Activated naive CD4-positive, alpha-beta T cell treated with anti-CD3 and anti-CD28 coated beads, Interleukin-2, amount 50 U/mL, for 24 hours (primary cell): ENCODE results near the gene SMTNL1.

Source experiments
- H3K27ac Mint-ChIP-seq: one replicate; pipeline ENCODE4 v1.8.0; 2021; ENCODE audit warnings: mild to moderate bottlenecking, mixed read lengths
- H3K27me3 Mint-ChIP-seq: one replicate; pipeline ENCODE4 v1.8.0; 2021; ENCODE audit warnings: mixed read lengths
- H3K36me3 Mint-ChIP-seq: one replicate; pipeline ENCODE4 v1.8.0; 2021; ENCODE audit warnings: mixed read lengths
- H3K4me1 Mint-ChIP-seq: one replicate; pipeline ENCODE4 v1.8.0; 2021; ENCODE audit warnings: mixed read lengths
- H3K4me3 Mint-ChIP-seq: one replicate; pipeline ENCODE4 v1.8.0; 2021; ENCODE audit warnings: mild to moderate bottlenecking, mixed read lengths
- H3K9me3 Mint-ChIP-seq: one replicate; pipeline ENCODE4 v1.8.0; 2021; ENCODE audit warnings: mixed read lengths

Gene SMTNL1

DNA sequence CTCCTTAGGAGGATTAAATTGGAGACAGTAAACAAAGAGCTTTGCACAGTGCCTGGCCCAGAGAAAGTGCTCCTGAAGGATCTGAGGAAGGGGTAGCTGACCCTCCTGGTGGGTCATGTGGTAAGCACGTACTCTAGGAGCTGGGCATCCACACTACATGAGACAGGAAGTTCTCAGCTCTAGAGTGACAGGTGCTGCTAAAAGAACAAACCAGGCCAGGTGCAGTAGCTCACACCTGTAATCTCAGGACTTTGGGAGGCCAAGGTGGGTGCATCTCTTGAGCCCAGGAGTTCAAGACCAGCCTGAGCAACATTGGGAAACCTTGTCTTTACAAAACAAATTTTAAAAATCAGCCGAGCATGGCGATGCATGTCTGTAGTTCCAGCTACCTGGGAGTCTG is 35.0 kb upstream of the SMTNL1 start:
- Mint-ChIP-seq H3K9me3 (no peaks in the 10 kb centered on the region), H3K27me3 (no peaks in the 10 kb centered on the region), H3K4me3 (no peak overlapping the region), H3K36me3 (peaks cover 4% of the 10 kb centered on the region), H3K4me1 (no peaks in the 10 kb centered on the region), H3K27ac (no peak overlapping the region)

DNA sequence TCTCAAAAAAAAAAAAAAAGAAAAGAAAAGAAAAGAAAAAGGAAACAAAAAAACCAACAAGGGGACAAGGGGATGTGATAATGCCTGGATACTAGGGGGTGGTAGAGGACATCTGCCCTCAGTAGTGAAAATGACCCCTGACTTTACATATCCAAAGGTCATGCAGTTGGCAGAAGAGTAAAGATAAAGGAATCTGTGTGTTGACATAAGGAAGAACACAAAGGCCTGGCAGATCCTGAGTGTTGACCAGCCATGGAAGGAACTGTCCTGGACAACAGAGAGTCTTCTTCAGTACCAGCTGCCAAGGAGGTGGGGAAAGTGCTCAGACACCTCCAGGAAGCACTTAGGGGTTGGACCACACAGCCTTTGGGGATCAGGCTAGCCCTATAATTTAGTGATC is 34.5 kb upstream of the SMTNL1 start:
- no peak overlapping the region for H3K27ac Mint-ChIP-seq
- no peaks in the 10 kb centered on the region for H3K9me3 Mint-ChIP-seq

DNA sequence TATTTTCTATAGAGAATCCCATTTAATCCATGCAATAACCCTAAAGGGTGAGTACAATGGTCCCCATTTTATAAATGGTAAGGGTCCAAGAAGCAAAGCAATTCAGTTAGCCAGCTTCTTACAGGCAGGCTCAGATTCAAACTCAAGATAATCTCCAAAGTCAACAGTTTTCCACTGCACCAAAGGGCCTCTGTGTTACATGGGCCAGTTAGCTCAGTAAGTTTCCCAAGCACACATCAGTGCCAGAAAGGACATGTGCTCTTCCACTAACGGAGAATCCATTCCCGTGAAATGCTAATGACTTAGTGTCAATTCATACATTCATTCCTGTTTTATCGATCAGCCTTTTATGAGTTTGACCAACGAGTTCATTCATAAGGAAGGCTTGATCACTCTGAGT is 32.9 kb upstream of the SMTNL1 start:
- no peak overlapping the region for H3K4me3 Mint-ChIP-seq

More for the DNA sequence above, 34.5 kb upstream of the SMTNL1 start:
- Mint-ChIP-seq H3K36me3 (peaks cover 4% of the 10 kb centered on the region), H3K4me3 (no peak overlapping the region), H3K27me3 (no peaks in the 10 kb centered on the region), H3K4me1 (no peaks in the 10 kb centered on the region)

DNA sequence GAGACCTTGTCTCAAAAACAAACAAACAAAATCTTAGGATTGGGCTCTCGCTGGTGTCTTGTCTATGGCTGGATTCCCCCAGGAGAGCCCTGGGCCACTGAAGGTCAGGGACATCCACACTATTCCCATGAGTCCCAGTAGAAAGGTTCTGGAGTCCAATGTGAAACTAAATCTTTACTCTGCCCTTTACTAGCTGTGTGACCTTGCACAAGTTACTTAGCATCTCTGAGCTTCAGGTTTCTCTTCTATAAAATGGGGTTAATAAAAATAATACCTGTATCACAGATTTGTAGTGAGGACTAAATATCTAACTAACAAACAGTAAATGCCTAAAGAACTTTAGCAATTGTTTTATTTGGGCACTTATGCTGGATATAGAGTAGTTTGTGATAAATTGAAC is 30.9 kb upstream of the SMTNL1 start:
- Mint-ChIP-seq H3K4me3 (no peak overlapping the region), H3K4me1 (peaks cover 2% of the 10 kb centered on the region)

More for the DNA sequence above, 32.9 kb upstream of the SMTNL1 start:
- Mint-ChIP-seq H3K27ac (no peak overlapping the region), H3K36me3 (peaks cover 6% of the 10 kb centered on the region), H3K27me3 (no peaks in the 10 kb centered on the region), H3K4me1 (no peaks in the 10 kb centered on the region), H3K9me3 (no peaks in the 10 kb centered on the region)

DNA sequence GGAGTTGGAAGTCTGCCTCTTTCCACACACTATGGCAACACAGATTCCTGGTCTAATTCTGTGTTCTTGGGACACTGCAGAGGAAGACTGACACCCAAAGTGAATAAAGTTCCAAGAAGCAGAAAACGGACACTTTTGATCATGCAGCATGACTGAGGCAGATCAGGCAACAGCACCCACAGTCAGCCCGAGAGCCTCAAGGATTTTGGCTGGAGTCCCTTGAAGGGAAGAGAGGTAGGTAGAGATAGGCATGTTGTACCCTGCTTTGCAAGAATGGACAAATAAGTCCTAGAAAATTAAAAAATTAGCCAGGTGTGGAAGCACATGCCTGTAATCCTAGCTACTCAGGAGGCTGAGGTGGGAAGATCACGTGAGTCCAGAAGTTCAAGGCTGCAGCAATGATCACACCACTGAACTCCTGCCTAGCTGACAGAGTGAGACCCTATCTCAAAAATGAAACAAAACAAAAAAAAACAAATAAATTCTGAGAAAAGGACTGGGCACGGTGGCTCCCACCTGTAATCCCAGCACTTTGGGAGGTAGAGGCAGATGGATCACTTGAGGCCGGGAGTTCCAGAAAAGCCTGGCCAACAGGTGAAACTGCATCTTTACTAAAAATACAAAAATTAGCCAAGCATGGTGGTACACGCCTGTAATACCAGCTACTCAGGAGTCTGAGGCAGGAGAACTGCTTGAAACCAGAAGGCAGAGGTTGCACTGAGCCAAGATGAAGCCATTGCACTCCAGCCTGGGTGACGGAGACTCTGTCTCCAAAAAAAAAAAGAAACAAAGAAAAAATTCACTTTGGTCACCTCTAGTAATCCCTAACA is 28.8 kb upstream of the SMTNL1 start:
- no peak overlapping the region for H3K27ac Mint-ChIP-seq
- peaks cover 22% of the 10 kb centered on the region for H3K4me1 Mint-ChIP-seq
- H3K9me3 Mint-ChIP-seq, result no peaks in the 10 kb centered on the region
- no peak overlapping the region for H3K4me3 Mint-ChIP-seq
- no peaks in the 10 kb centered on the region for H3K27me3 Mint-ChIP-seq
- peaks cover 5% of the 10 kb centered on the region for H3K36me3 Mint-ChIP-seq

More for the DNA sequence above, 30.9 kb upstream of the SMTNL1 start:
- Mint-ChIP-seq H3K36me3 (peaks cover 5% of the 10 kb centered on the region), H3K9me3 (no peaks in the 10 kb centered on the region), H3K27ac (no peak overlapping the region), H3K27me3 (no peaks in the 10 kb centered on the region)

DNA sequence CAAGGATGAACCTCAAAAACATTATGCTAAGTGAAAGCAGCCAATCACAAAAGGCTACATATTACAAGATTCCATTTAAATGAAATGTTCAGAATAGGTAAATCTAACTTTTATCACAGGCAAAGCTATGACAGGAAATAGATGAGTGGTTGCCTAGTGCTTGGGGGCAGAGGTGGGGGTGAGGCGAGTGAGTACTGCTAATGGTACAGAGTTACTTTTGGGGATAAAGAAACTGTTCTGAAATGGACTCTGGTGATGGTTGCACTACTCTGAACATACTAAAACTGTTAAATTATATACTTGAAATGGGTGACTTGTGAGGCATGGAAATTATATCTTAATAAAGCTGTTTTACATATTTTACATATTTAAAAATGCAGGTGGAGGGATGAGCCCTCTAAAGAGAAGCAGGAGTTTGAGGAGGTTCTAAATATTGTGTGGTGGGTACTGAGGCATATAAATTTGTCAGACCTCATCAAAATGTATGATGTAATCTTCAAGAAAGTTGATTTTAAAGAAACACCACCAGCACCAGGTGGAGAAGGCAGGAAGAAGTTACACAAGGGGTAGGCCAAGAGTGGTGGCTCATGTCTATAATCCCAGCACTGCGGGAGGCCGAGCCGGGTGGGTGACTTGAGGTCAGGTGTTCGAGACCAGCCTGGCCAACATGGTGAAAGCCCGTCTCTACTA is 25.5 kb upstream of the SMTNL1 start:
- no peaks in the 10 kb centered on the region for H3K9me3 Mint-ChIP-seq
- H3K36me3 Mint-ChIP-seq, result peaks cover 2% of the 10 kb centered on the region
- H3K27me3 Mint-ChIP-seq, result no peaks in the 10 kb centered on the region
- H3K27ac Mint-ChIP-seq, result peak overlapping the region; percentile 80
- H3K4me1 Mint-ChIP-seq, result peaks cover 34% of the 10 kb centered on the region
- peak overlapping the region; percentile 24 for H3K4me3 Mint-ChIP-seq

DNA sequence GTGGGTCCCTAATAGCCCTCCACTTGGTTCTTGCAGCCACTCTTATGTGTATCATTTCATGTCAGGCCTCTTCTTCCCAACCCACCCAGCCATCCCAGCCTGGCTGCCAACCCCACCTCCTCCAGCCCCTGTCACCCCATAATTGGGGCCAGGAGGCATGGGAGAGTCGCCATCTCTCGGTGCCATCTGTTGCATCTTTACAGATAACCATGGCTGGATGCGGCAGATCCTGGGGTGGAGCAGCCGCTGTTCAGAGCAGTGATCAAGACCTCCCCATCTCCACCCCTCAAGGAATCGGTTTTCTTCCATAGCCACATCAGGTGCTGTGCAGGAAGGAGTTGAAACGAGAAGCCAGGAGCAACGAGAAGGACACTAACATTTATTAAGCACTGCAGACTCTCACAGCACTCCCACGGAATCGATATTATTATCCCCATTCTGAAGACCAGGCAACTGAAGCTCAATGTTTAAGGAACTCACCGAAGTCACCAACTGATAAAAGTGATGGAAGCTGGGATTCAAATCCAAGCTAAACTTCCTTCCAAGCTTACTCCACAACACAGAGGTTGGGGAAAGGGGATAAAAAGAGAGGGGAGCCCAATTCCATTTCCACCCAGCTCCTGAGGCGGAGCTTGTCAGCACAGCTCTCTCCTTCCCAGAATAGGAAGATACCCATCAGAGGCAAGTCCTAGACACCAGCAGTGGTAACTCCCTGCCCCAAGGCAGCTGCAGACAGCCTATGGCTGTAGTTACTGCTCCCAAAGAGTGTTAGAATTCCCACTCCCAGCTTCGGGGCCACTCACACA is 24.5 kb upstream of the SMTNL1 start:
- H3K27ac Mint-ChIP-seq, result peak overlapping the region; percentile 80
- peaks cover 2% of the 10 kb centered on the region for H3K36me3 Mint-ChIP-seq
- no peaks in the 10 kb centered on the region for H3K9me3 Mint-ChIP-seq
- no peaks in the 10 kb centered on the region for H3K27me3 Mint-ChIP-seq
- H3K4me3 Mint-ChIP-seq, result peak overlapping the region; percentile 83
- peaks cover 34% of the 10 kb centered on the region for H3K4me1 Mint-ChIP-seq

DNA sequence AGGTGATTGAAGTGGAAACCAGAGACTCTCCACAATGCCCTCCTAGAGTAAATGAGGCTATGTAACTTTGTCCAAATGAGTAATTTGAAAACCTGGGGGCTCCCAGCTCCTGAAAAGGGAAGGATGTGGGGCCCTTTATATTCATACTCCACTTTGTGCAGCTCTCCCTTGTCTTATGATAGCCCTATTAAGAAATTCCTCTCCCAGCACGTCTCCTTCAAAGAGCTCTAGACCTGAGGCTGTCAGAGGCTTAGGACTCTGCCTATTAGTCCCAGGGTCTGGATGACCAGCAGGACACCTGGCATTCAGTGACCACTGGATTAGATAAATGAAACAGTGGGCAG is 24.0 kb upstream of the SMTNL1 start:
- Mint-ChIP-seq H3K36me3 (peaks cover under 1% of the 10 kb centered on the region), H3K4me1 (peaks cover 34% of the 10 kb centered on the region), H3K4me3 (peak overlapping the region; percentile 83), H3K27me3 (no peaks in the 10 kb centered on the region), H3K9me3 (no peaks in the 10 kb centered on the region), H3K27ac (no peak overlapping the region)

DNA sequence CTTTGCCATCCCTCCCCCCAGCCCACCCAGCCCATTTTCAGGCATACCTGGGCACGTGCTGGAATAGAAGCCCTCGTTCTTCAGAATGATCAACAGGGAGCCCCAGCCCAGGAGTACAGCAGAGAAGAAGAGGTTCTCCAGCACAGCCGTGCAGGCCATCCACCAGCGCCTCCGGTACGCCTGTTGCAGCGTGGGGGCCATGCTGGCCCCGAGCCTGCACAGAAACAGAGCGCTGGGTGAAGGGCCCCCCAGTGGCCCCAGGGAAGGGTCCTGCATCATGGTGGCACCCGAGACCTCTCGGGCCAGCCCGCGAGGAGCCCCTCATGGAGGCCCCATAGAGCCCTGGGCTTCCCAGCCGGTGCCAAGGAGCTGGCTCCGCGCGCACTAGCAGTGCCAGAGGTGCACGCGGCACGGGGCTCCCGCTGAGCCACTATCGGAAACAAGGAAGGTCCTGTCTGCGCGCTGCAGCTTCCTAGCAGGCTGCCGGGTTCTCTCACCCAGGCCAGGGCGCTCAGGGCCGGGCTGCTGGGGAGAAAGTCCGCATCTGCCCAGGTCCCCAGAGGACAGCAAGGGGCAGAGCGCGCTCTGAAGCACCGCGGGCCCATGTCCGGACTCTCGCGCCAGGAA is 23.4 kb upstream of the SMTNL1 start:
- Mint-ChIP-seq H3K36me3 (no peaks in the 10 kb centered on the region), H3K4me1 (peaks cover 34% of the 10 kb centered on the region), H3K27ac (peak overlapping the region; percentile 68), H3K27me3 (no peaks in the 10 kb centered on the region), H3K9me3 (no peaks in the 10 kb centered on the region), H3K4me3 (peak overlapping the region; percentile 96)

DNA sequence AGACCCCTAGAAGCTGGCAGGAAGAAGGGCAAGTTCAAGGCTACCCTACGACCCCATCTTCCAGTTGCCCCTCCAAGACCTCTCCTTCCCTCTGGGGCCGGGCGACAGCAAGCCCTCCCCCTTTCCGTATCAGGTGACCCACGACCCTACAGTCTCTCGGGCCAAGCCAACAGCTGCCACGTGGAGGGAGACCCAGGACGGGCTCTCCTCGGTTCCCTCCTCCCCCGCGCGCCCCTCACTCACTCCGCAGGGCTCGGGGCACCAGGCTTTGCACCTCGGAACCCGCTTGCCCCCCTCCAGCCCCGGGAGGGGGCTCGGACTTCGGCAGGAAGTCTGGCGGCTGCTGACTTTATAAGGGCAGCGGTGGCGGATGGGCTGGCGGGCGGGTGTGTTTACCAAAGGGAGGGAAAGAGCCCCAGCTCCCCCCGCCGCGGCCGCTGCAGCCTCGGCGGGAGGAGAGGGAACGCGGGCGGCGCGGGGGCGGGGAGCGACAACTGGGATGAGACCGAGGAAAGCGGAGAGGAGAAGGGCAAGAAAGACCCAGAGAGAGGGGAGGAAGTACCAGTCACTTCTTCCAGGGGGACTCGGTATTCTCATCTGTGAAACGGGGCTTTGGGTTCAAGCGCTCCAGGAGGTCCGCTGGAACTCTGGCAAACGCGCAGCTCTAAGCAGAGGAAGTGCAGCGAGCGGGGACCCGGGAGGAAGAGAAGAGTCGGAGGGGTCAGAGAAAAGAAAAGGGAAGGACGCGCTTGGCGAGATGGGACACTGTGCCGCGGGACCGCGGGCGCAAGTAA is 22.7 kb upstream of the SMTNL1 start:
- H3K4me3 Mint-ChIP-seq, result peak overlapping the region; percentile 96
- H3K4me1 Mint-ChIP-seq, result peaks cover 34% of the 10 kb centered on the region
- no peaks in the 10 kb centered on the region for H3K36me3 Mint-ChIP-seq

DNA sequence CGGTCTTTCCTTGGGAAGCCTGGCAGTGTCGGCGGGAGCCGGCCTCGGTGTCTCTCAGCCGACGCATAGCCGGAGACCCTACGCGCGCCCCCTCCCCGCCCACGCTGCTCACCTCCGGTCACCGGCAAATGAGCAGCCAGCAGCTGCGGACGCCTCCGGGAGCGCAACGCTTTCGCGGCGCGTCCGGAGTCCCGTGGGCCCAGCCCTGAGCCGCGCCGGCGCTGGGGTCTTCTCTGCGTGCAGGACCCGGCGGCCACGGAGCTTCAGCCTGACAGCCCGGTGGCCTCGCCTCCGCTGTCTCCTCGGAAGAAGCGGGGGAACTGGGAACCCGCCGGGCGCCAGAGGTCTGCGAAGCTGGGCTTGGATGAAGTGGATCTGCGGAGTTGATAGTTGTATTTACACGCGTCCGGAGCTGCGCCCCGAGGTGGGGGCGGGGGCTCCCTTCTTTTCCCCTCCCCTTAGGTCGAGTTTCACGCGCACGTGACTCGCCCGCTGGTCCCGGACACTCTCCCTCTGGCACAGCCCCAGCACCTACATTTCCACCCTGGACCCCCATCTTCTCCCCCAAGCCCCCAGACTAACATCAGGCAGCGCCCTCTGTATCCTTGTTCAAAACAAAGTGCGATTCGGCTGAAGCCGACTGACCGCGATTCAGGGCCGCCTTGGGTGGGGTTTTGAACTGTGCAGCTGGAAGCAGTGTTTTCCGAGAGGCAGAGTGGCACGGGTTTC is 21.9 kb upstream of the SMTNL1 start, which contains the start of gene SLC43A1:
Gene SLC43A1 (minus strand): TSS at position 371 of the 729 bp plus-strand sequence. CDS start 1,591 bp downstream, outside the sequence.
- H3K9me3 Mint-ChIP-seq, result no peaks in the 10 kb centered on the region
- H3K27me3 Mint-ChIP-seq, result no peaks in the 10 kb centered on the region
- H3K36me3 Mint-ChIP-seq, result no peaks in the 10 kb centered on the region
- H3K4me3 Mint-ChIP-seq, result peak within 1 kb of the TSS; percentile 96
- peaks cover 34% of the 10 kb centered on the region for H3K4me1 Mint-ChIP-seq
- peak within 1 kb of the TSS; percentile 88 for H3K27ac Mint-ChIP-seq

More for the DNA sequence above, 22.7 kb upstream of the SMTNL1 start:
- H3K27me3 Mint-ChIP-seq, result no peaks in the 10 kb centered on the region
- H3K9me3 Mint-ChIP-seq, result no peaks in the 10 kb centered on the region
- H3K27ac Mint-ChIP-seq, result peak overlapping the region; percentile 88

DNA sequence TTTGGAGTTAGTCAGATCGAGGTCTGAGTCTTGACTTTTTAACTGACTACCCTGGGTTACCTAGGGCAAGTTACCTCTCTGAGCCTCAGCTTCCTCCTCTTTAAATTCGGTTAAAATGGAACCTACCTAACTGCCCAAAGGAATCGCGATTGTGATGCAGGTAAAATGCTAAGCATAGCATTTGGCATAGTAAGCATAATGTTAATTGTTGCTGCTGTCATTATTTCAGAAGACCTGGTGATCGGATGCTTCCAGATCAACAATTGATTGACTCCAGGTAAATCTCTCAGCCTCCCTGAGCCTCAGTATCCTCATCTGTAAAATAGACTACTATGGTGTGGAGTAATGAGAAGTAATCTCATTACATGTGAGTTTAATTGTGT is 21.3 kb upstream of the SMTNL1 start:
- peak overlapping the region; percentile 96 for H3K4me3 Mint-ChIP-seq
- H3K27ac Mint-ChIP-seq, result peak overlapping the region; percentile 76

DNA sequence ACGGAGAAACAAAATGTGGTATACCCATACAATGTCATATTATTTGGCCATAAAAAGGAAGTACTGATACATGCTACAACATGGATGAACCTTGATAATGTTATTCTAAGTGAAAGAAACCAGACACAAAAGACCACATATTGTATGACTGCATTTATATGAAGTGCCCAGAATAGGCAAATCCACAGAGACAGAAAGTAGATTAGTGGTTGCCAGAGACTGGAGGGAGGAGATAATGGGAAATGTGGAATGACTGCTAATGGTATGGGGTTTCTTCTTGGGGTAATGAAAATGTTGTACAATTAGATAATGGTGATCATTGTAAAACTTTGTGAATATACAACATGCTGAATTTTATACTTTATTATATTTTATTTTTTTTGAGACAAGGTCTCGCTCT is 16.3 kb upstream of the SMTNL1 start:
- H3K4me1 Mint-ChIP-seq, result peaks cover 2% of the 10 kb centered on the region
- H3K9me3 Mint-ChIP-seq, result no peaks in the 10 kb centered on the region
- no peak overlapping the region for H3K27ac Mint-ChIP-seq

More for the DNA sequence above, 21.3 kb upstream of the SMTNL1 start:
- peaks cover 34% of the 10 kb centered on the region for H3K4me1 Mint-ChIP-seq
- H3K9me3 Mint-ChIP-seq, result no peaks in the 10 kb centered on the region
- H3K36me3 Mint-ChIP-seq, result no peaks in the 10 kb centered on the region
- H3K27me3 Mint-ChIP-seq, result no peaks in the 10 kb centered on the region

DNA sequence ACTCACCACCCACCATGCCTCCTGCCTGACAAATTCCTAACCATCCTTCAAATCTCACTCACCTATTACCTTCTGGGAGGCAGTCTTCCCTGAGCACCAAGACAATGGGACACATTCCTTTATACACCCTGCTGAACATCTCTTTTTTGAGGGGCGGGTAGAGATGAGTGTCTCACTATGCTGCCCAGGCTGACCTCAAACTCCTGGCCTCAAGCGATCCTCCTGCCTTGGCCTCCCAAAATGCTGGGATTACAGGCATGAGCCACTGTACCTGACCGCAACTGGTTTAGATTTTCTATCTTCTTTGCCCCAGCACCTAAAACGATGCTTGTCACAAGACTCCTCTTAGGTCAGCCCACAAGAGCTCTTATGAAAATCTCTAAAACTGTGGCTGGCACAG is 14.0 kb upstream of the SMTNL1 start:
- Mint-ChIP-seq H3K36me3 (no peaks in the 10 kb centered on the region), H3K27me3 (no peaks in the 10 kb centered on the region), H3K4me1 (peaks cover 14% of the 10 kb centered on the region), H3K4me3 (no peak overlapping the region), H3K27ac (no peak overlapping the region), H3K9me3 (no peaks in the 10 kb centered on the region)

More for the DNA sequence above, 16.3 kb upstream of the SMTNL1 start:
- Mint-ChIP-seq H3K4me3 (no peak overlapping the region), H3K27me3 (no peaks in the 10 kb centered on the region), H3K36me3 (no peaks in the 10 kb centered on the region)
